T follicular helper cell (primary cell): ENCODE data around the gene KAT8.
A peak's percentile ranks its signal among the peaks of the same experiment; 100 is the strongest.

Experiments
- DNase-seq: peaks from one replicate; pipeline ENCODE4 v3.0.0-alpha.2; 2020; ENCODE audit warnings: low read depth

Gene KAT8

DNA sequence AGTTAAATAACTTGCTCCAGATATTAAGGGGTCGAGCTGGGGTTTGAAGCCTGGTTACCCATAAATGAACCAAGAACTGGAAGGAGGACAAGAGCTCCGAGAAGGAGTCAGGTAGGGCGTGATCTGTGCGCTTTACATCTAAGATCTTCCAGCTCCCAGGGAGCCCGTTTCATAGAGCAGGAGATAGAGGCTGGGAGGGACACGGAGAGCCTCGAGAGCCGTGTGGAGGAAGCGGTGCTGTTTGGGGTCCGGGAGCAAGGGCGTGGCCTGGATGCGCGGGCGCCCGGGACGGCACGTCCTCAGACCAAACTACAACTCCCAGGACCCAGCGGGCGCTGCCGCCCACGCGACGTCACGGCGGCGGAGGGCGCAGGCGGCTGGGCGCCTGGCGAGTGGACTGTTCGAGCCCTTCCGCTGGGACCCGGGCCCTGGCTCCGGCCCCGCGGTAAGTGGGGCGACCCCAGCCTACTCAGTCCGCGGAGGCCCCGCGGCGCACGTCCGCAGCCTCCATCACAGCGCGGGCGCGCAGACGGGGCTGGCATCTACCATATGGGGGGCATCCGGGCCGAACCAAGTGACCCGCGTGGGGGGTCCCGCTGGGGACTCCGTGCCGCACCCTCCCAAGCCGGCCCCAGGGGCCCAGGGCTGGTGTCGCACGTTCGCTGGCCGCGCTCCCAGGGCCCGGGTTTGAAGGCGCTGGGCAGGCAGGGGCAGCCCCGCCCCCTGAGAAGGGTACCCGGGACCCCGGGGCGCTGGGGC is 9.2 kb upstream of the KAT8 start, which contains the start of gene BCKDK:
Gene BCKDK (plus strand): TSS at position 352 of the 759 bp plus-strand sequence. CDS start 838 bp downstream, outside the sequence.
- DNase-seq: peak; percentile 36

DNA sequence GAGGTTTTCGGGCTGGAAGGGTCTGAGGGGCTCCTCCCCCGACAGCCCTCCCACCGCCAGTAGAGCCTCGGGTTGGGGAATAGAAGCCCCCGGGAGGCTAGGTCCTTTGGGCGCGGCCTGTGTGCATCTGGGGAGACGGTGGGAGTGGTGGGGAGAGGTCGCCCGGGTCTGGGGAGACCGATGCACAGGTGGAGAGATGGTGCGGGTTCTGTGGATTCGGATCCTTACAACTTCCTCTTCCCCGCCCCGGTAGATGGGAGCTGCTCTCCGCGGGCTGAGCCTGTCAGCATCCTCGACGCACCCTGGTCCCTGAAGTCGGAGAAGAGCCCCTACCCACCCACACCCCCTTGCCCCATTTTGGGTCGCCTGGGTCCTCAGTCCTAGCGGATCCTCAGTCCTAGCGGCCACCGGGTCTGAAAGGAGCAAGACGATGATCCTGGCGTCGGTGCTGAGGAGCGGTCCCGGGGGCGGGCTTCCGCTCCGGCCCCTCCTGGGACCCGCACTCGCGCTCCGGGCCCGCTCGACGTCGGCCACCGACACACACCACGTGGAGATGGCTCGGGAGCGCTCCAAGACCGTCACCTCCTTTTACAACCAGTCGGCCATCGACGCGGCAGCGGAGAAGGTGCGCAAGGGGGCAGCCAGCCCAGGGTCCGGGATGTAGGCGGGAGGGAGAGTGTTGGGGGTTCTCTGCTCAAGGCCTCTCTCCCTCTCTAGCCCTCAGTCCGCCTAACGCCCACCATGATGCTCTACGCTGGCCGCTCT is 8.5 kb upstream of the KAT8 start:
- no peak for DNase-seq

DNA sequence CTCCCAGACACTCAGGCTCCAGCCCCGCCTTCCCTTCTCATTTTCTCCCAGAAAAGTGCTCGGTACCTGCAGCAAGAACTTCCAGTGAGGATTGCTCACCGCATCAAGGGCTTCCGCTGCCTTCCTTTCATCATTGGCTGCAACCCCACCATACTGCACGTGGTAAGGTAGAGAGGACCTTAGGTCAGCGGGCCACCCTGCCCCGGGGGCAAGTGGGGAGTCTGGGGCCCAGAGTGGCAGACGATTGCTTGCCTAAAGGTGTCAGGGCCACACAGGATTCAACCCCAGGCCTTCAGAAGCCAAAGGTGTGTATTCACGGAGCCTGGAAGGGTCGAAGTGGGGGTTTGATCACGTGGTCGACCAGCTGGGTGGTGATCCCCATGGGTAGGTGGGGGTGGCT is 7.8 kb upstream of the KAT8 start:
- no peak for DNase-seq

DNA sequence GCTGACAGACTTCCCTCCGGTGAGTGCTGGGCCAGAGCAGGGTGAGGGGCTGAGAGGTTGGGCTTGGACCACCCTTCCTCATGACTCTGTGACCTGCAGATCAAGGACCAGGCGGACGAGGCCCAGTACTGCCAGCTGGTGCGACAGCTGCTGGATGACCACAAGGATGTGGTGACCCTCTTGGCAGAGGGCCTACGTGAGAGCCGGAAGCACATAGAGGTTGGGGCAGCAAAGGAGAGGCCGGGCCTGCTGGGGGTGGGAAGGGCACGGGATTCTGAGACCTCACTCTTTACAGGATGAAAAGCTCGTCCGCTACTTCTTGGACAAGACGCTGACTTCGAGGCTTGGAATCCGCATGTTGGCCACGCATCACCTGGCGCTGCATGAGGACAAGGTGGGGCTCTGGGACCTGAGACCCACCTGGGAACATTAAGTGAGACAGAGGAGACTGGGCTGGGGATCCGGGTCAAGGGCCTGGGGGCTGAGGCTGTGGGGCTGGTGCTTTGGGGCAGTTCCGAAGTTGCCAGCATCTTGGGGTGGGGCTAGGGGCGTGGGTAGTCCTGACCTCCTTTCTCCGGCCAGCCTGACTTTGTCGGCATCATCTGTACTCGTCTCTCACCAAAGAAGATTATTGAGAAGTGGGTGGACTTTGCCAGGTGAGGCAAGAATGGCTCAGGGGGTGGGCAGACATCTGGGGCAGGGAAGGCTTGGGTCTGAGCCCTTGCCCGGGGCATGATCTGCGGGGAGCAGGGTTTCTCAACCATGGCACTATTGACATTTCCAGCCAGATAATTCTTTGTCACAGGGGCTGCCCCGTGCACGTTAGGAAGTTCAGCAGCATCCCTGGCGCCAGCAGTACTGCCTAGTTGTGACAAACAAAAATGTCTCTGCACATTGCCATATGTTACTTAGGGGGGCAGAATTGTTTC is 7.1 kb upstream of the KAT8 start:
- DNase-seq: no peak

DNA sequence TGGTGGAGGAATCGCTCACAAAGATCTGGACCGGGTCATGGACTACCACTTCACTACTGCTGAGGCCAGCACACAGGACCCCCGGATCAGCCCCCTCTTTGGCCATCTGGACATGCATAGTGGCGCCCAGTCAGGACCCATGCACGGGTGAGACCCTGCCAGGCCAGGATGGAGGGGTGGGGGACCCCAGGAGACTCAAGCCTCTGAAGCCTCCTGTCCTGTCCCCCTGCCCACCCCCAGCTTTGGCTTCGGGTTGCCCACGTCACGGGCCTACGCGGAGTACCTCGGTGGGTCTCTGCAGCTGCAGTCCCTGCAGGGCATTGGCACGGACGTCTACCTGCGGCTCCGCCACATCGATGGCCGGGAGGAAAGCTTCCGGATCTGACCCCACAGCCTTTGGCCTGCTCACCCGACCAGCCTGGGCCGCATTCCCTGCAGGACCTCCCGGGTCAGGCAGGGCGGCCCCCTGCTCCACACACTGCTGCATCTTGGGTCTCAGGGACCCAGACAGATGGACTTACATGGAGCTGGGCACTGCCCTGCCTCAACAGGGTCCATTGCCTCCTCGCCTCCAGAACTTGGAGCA is 5.5 kb upstream of the KAT8 start:
- no peak for DNase-seq

DNA sequence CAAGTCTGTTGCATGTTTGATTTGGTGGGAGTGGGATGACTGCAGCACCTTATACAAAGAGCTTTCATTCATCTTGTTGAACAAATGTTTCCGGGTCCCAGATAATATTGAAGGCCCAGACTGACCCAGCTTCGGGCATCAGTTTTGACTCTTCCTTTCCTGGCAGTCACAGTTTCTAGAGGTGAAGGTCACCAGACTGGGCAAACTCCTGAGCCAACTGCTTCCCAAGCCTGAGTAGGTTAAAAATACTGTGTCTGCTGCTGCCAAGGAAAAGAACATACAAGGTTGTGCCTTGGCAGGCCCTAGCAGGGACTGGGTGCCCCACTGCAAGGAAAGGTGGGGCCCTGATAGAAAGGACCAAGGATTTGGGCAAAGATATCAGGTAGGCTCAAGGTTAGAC is 4.8 kb upstream of the KAT8 start:
- no peak for DNase-seq

DNA sequence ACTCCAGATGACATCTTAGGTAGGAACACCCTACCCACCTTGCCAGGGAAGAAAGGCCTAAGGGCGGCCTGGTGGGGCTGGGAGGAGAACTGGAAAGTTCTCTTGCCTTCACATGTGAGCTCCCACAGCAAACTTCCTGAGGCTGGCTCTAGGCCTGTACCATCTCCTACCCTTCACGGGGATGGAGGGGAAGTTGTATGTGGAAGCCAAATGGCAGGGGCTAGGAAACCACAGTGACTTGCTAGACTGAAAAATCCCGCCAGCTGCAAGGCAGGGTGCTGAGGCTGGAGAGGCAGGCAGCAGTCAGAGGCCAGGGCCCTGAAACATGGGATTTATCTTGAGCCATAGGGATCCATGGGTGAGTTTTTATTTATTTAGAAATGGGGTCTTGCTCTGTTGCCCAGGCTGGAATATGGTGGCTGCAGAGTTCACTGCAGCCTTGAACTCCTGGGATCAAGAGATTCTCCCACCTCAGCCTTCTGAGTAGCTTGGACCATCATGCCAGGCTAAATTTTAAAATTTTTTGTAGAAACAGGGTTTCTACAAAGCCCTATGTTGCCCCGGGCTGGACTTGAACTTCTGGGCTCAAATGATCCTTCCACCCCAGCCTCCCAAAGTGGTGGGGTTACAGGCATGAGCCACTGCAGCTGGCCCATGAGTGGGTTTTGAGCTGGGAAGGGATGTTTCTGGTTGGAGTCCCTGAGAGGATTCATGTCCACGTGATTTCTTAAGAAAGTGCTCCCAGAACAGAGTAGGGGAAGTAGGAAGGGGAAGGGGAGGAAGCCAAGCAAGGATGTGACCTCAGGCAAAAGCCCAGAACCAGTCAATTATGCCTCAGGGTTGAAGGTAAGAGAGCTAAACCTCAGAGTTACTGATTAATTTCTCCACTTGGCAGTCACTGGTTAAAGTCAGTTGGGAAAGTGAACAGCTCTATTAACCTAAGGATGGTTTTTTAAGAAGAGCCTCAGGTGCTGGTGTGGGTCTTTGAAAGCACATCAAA is 4.0 kb upstream of the KAT8 start:
- DNase-seq: no peak

DNA sequence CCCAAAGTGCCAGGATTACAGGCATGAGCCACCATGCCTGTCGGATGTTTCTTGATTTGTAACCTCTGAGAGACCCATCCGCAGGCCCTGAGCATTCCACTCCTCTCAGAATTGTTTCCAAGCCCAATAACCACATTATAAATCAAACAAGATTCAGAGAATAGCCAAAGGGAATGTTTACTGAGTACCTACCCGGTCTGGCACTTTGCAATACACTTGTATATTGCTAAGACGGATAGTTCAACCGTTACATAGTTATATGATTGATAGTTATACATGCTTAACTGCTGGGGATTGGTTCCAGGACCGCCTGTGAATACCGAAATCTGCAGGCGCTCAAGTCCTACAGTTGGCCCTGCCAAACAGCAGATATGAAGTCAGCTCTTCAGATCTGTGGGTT is 3.0 kb upstream of the KAT8 start:
- DNase-seq: no peak

DNA sequence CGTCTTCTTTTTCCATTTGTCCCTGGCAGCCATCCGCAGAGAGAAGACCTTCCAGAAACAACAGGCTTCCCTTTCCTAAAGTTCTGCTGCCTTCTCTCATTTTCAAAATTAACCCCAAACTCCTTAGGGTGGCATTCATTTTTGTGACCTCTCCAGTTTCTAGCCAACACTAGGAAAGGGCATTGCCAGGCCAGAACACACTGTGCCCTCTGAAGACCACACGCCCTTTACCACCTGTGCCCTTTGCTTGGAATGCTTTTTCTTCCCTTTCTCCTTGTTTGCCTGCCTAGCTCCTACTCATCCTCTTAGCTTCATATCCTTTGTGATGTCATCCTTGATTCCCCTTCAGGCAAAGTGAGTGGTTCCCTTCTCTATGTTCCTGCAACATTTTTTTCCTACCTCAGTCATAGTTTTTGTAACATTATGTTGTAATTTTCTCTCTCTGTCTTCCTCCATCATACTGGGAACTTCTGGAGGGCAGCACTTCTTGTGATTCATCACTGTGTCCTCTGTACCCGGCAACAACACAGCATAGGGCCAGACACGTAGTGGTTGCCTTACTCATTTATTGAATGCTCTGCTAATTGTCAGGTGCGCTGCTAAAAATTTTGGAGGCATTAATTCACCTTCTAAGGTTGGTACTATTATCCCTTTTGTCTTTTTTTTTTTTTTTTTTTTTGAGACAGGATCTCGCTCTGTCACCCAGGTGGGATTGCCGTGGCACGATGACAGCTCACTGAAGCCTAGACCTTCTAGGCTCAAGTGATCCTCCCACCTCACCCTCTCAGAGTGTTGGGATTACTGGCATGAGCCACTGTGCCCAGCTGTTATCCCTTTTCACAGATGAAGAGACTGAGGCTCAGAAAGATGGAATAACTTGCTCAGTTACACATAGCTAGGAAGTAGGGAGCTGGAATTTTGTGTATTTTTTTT is 1.0 kb downstream of the KAT8 start:
- DNase-seq: no peak

DNA sequence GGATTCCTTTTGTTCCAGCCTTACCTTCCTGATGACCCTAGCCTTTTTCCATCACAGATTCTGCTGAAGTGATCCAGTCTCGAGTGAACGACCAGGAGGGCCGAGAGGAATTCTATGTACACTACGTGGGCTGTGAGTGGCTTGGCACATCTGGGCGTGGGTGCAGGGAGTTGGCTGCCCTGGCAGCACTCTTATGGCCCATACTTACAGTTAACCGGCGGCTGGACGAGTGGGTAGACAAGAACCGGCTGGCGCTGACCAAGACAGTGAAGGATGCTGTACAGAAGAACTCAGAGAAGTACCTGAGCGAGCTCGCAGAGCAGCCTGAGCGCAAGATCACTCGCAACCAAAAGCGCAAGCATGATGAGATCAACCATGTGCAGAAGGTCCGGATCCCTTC is 2.7 kb downstream of the KAT8 start:
- DNase-seq: no peak

DNA sequence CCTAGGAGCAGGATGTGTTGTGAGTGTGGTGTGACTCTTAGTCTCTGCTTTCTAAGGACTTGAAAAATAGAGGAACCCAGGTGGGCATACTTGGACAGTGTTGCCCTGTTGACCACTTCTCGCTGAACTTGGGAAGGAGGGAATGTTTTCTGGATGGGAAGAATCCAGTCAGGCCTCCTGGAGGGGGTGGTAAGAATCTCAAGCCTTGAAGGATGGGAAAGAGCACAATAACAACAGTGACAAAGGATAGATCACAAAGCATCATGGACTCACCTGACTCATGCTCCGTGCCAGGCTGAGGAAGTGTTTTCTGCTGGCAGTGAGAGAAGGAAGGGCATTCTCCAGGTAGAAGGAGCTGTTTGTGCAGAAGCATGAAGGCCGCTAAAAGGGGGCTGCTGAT is 8.4 kb downstream of the KAT8 start:
- no peak for DNase-seq

DNA sequence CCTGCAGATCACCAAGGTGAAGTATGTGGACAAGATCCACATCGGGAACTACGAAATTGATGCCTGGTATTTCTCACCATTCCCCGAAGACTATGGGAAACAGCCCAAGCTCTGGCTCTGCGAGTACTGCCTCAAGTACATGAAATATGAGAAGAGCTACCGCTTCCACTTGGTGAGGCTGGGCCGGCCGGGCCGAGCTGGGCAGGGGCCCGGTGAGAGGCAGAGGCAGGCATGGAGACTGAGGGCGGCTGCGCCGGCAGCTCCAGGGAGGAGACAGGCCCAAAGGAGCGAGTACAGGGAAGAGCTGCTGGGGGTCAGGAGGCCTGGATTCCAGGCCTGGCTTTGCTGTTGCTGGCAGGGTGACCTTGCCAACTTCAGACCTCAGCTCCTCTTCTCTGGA is 9.7 kb downstream of the KAT8 start:
- no peak for DNase-seq

DNA sequence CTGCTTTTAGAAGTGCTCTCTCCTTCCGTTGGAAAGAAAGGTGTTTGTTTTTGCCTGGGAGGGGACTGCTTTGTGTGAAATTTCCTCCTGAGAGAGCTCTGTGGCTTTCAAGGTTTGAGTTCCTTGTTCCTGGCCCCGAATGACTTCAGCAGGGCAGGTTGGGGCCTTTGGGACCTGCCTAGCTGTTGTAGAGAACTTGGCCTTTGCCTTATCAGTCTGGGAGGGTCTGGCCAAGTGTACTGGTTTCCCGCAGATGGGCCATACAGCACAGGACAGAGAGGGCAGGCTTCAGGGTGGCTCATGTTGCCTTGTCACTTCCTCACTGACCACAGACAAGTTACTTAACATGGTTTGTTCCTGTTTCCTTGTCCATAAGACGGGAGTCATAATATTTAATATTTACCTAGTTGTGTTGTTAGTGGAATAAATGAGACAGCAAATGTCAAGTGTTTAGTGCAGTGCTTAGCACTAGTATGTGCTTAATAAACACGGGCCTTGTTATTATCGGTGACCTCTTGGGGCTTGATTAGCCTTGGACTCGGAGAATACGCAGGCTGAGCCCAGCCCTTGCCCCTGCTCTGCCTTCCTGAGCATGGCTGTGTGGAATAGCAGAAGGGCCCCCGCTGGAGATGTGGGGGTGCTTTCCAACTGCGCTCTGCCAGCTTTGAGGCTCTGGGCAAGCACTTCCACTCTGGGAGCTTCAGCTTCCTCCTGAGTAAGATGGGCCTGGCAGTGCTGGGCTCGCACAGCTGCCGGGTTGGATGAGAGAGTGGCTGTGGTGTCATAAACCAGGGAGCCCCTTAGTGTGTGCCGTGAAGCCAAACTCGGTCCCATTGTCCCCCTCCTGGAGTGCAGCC is 11.5 kb downstream of the KAT8 start:
- no peak for DNase-seq

DNA sequence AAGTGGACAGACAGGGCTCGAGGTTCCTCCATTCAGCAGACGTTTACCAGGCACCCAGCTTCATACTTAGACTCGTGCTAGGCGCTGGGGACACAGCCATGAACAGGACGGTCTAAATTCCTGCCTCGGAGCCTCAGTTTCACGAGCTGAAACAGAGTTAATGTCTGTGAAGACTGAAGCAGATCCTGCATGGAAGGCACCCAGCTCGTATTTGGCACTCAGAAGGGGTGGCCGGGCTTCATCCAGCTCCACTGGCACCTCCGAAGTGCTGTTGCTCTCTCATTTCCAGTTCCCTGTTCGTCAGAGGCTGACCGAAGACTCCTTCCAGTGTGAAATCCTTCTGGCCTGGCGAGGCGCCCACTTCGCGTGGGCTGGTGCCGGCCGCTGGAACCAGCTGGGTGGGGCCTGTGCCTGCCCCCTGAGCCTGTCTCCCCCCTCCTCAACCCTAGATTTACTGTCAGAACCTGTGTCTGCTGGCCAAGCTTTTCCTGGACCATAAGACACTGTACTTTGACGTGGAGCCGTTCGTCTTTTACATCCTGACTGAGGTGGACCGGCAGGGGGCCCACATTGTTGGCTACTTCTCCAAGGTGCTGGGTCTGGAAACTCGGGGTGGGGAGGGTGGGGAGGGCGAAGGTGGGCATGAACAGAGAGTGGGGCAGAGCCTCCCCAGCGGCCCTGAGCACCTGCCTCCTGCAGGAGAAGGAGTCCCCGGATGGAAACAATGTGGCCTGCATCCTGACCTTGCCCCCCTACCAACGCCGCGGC is 12.3 kb downstream of the KAT8 start:
- DNase-seq: no peak

DNA sequence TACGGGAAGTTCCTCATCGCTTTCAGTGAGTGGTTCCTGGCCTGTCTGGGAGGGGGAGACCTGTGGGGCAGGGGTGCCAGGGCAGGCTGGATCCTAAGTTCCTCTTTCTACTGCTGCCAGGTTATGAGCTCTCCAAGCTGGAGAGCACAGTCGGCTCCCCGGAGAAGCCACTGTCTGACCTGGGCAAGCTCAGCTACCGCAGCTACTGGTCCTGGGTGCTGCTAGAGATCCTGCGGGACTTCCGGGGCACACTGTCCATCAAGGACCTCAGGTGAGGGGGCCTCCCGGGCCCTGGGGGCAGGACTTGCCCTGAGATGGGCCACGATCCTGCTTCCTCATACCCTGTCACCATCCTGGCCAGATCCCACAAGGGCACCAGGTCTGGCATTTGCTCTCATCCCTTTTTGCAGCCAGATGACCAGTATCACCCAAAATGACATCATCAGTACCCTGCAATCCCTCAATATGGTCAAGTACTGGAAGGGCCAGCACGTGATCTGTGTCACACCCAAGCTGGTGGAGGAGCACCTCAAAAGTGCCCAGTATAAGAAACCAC is 12.9 kb downstream of the KAT8 start:
- DNase-seq: no peak

DNA sequence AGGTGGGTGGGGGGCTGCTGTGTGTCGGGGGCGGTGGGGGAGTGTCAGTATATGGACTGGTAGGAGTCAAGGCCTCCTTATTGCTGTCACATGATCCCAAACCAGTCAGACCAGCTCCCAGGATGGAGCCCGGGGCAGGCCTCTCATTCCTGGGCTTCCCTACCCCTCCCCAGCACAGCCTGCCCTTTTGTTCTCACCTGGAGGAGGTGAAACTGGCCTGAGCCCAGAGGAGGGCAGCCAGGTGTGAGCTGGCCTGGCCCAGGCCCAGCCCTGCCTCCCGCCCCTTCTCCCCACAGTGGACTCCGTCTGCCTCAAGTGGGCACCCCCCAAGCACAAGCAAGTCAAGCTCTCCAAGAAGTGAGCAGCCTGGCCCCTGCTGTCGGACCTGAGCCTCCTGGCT is 13.4 kb downstream of the KAT8 start:
- no peak for DNase-seq

DNA sequence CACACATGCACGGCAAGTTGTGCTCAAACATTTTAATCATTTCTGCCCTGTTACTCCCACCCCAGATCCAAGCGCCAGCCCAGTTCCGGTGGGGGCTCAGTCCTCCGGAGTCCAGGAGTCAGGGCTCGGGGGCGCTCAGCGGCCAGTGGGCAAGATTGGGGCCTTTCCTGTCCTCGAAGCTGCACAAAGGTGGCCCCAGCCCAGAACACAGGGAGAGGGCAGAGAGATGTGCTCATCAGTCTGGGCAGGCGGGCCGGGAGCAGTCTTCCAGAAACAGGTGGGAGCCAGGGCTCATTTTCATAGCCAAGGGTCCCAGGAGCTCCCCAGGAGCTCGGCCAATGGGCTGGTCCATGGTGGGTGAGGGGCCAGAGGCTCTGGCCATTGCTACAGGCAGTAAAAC is 14.0 kb downstream of the KAT8 start:
- DNase-seq: no peak
